Cardiac muscle cell (in vitro differentiated cells and primary cell): ENCODE data around the gene ACTL9. TPM values are rescaled to one million over a fixed set of nuclear protein-coding genes. Genes with fewer than 3 reads are reported as not detected.

Source experiments
- DNase-seq, 2 donors: peaks; one replicate each; pipeline versions ENCODE4 v3.0.0 to v3.0.0-alpha.2; 2010 to 2017; ENCODE audit warnings: low read depth in 1 of 2, low spot score in 1 of 2
- H3K27ac ChIP-seq: fragments of 200-600 bp; sonication (generic); 2 replicates; pipeline ENCODE4 v1.5.1; 2016
- H3K27me3 ChIP-seq: fragments of 200-600 bp; sonication (generic); 2 replicates; pipeline ENCODE4 v1.6.0; 2016; ENCODE audit warnings: control low read depth
- H3K36me3 ChIP-seq: fragments of 200-600 bp; sonication (generic); 2 replicates; pipeline ENCODE4 v1.5.1; 2016; ENCODE audit warnings: control low read depth
- H3K4me1 ChIP-seq: fragments of 200-600 bp; sonication (generic); 2 replicates; pipeline ENCODE4 v1.8.1; 2017; ENCODE audit warnings: low read depth, mild to moderate bottlenecking, mixed run types
- H3K4me3 ChIP-seq: fragments of 200-600 bp; sonication (generic); 2 replicates; pipeline ENCODE4 v1.5.1; 2016; ENCODE audit warnings: mild to moderate bottlenecking
- H3K9me3 ChIP-seq: fragments of 200-600 bp; sonication (generic); 2 replicates; pipeline ENCODE4 v1.5.1; 2017; ENCODE audit warnings: low read depth, mild to moderate bottlenecking, control low read depth
- polyA plus RNA-seq: library from polyadenylated mRNA; unstranded; fragments of >200 nt; fragmentation: Nextera tagmentation; extraction: Ambion mirVana; gene quantifications from 2 replicates; pipeline ENCODE4 v1.2.1, GENCODE V29; 2016
- total RNA-seq: library from RNA; depleted of rRNA; stranded (reverse); fragments of >200 nt; gene quantifications from 2 replicates; pipeline ENCODE4 v1.2.3, GENCODE V29; 2016
- TF ChIP-seq, protein P1 (sequence below): IDR thresholded peaks from 2 replicates; pipeline ENCODE4 v1.5.1; 2012; ENCODE audit warnings: low read depth, mild to moderate bottlenecking, low read length

The ACTL9 gene
- total and polyA plus RNA-seq, 2 experiments from 2014 or later: not detected

DNA sequence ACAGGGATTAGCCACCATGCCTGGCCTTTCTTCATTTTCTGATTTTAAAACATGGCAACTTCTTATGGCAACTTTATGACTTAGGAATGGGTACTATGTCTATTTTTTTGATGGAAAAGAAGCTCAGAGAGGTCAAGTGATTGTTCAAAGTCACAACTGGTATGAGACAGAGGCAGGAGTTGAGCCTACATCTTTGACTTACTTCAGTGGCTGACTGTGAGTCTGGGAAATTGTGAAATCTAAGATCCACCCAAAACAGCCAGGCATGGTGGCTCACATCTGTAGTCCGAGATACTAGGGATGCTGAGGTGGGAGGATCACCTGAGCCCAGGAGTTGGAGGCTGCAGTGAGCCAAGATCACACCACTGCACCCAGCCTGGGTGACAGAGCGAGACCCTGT lies 2.4 kb upstream of the ACTL9 start:
- H3K4me3 ChIP-seq: no peak overlapping the region
- H3K27ac ChIP-seq: no peak overlapping the region
- DNase-seq: no peak
- TF ChIP-seq, protein P1, sequence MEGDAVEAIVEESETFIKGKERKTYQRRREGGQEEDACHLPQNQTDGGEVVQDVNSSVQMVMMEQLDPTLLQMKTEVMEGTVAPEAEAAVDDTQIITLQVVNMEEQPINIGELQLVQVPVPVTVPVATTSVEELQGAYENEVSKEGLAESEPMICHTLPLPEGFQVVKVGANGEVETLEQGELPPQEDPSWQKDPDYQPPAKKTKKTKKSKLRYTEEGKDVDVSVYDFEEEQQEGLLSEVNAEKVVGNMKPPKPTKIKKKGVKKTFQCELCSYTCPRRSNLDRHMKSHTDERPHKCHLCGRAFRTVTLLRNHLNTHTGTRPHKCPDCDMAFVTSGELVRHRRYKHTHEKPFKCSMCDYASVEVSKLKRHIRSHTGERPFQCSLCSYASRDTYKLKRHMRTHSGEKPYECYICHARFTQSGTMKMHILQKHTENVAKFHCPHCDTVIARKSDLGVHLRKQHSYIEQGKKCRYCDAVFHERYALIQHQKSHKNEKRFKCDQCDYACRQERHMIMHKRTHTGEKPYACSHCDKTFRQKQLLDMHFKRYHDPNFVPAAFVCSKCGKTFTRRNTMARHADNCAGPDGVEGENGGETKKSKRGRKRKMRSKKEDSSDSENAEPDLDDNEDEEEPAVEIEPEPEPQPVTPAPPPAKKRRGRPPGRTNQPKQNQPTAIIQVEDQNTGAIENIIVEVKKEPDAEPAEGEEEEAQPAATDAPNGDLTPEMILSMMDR: no peak
- no peaks in the 10 kb centered on the region for H3K27me3 ChIP-seq
- H3K9me3 ChIP-seq: no peaks in the 10 kb centered on the region
- H3K36me3 ChIP-seq: no peaks in the 10 kb centered on the region
- H3K4me1 ChIP-seq: no peaks in the 10 kb centered on the region

GRCh38 chr19:8699908-8700307 lies 1.3 kb upstream of the ACTL9 start:
- H3K27me3 ChIP-seq: no peaks in the 10 kb centered on the region
- H3K9me3 ChIP-seq: no peaks in the 10 kb centered on the region
- no peak for DNase-seq
- no peak overlapping the region for H3K27ac ChIP-seq
- H3K4me1 ChIP-seq: no peaks in the 10 kb centered on the region
- TF ChIP-seq, protein P1: no peak
- H3K4me3 ChIP-seq: no peak overlapping the region
- H3K36me3 ChIP-seq: no peaks in the 10 kb centered on the region

- Histone ChIP-seq H3K36me3 (no peaks in the 10 kb centered on the region), H3K4me3 (no peak overlapping the region), H3K9me3 (no peaks in the 10 kb centered on the region), H3K27me3 (no peaks in the 10 kb centered on the region), H3K4me1 (no peaks in the 10 kb centered on the region), H3K27ac (no peak overlapping the region)
- TF ChIP-seq, protein P1: peak; percentile 16
- no peak for DNase-seq
These were observed 743 bp downstream of the ACTL9 start for GRCh38 chr19:8697671-8698432.

DNA sequence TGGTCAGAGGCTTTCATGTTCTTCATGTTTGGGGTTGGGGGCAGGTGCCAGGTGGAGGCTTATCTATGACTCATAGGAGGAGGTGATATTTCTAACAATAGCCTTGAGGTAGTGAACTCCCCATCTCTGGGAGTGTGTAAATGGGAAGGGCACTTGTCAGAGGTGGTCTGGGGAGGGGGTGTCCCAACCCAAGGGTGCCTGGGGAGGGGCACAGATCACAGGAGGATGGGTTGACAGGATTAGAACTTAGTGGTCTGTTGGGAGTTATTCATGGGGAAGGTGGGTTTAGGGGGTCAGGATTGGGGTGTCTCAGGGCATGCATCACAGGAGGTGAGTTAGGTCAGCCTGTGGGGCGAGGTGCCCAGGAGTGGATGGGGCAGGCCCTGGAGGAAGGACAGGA lies 1.6 kb downstream of the ACTL9 start:
- Histone ChIP-seq H3K27ac (no peak overlapping the region), H3K4me1 (no peaks in the 10 kb centered on the region), H3K9me3 (no peaks in the 10 kb centered on the region), H3K36me3 (no peaks in the 10 kb centered on the region), H3K27me3 (no peaks in the 10 kb centered on the region), H3K4me3 (no peak overlapping the region)
- TF ChIP-seq, protein P1: no peak
- DNase-seq: no peak

GRCh38 chr19:8695911-8696310 lies 2.7 kb downstream of the ACTL9 start:
- no peak overlapping the region for H3K4me3 ChIP-seq
- H3K27ac ChIP-seq: no peak overlapping the region
- no peaks in the 10 kb centered on the region for H3K27me3 ChIP-seq
- H3K36me3 ChIP-seq: no peaks in the 10 kb centered on the region
- no peaks in the 10 kb centered on the region for H3K9me3 ChIP-seq
- no peaks in the 10 kb centered on the region for H3K4me1 ChIP-seq
- TF ChIP-seq, protein P1: no peak
- no peak for DNase-seq
